ENCODE data around the gene GPR37L1.

The GPR37L1 gene

DNA sequence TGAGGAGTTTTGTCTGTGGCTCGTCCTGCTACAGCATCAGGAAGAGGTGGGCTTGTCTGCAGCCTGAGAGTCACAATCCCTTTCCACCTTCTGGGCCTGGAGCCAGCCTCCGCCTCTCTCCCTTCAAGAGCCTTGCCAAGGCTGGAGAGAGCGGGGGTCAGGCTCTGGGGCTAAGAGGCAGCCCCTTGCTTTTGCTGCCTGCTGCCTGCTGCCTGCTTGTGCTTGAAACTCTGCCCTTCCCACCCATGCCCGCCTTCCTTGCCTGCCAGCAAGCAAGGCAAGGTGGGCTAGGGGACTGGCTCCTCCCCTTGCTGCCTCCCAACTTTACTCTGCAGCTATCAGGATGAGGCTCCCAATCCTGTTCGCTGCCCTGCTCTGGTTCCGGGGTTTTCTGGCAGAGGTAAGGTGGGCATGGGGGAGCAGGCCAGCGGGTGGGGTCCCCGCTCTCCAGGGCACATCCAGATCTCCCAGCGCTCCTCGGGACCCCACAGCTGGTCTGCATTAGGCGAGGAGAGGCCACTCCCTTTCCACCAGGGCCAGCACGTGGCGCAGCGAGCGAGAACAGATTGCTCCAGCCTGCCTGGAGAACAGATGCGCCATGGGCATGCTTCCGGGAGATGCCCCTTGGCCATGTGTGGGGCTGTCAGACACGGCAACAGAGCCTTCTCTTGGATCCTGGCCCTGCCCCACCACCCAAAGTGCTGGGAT, 45.1 kb downstream of the GPR37L1 start:
- DNase-seq (ENCODE audit: low spot score), result no peak
- TF ChIP-seq, protein P1, sequence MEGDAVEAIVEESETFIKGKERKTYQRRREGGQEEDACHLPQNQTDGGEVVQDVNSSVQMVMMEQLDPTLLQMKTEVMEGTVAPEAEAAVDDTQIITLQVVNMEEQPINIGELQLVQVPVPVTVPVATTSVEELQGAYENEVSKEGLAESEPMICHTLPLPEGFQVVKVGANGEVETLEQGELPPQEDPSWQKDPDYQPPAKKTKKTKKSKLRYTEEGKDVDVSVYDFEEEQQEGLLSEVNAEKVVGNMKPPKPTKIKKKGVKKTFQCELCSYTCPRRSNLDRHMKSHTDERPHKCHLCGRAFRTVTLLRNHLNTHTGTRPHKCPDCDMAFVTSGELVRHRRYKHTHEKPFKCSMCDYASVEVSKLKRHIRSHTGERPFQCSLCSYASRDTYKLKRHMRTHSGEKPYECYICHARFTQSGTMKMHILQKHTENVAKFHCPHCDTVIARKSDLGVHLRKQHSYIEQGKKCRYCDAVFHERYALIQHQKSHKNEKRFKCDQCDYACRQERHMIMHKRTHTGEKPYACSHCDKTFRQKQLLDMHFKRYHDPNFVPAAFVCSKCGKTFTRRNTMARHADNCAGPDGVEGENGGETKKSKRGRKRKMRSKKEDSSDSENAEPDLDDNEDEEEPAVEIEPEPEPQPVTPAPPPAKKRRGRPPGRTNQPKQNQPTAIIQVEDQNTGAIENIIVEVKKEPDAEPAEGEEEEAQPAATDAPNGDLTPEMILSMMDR (IDR thresholded peaks at IDR 0.05; ENCODE audit: extremely low read depth, insufficient read depth, missing control alignments), result no peak
- in situ Hi-C loops (cut with MboI; ENCODE audit: low pct_unique_long_range_greater_than_20kb, low sequenced_read_pairs, unreplicated experiment), result no loop called here

DNA sequence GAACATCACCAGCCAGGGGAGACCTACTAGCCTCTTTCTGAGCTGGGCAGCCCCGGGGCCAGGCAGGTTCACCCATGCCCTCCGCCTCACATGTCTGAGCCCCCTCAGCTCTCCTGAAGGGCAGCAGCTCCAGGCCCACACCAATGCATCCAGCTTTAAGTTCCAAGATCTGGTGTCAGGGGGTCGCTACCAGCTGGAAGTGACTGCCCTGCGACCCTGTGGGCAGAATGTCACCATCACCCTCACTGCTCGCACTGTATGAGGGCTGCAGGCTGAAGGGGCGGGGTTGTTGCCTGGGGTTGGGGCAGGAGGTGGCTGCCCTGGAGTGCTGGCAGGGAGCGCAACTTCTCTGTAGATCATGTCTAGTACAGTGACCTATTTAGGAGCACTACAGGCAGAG, 46.1 kb downstream of the GPR37L1 start:
- in situ Hi-C loops (cut with MboI; ENCODE audit: low pct_unique_long_range_greater_than_20kb, low sequenced_read_pairs, unreplicated experiment), result no loop called here
- DNase-seq (ENCODE audit: low spot score), result no peak
- TF ChIP-seq, protein P1 (IDR thresholded peaks at IDR 0.05; ENCODE audit: extremely low read depth, insufficient read depth, missing control alignments), result no peak

DNA sequence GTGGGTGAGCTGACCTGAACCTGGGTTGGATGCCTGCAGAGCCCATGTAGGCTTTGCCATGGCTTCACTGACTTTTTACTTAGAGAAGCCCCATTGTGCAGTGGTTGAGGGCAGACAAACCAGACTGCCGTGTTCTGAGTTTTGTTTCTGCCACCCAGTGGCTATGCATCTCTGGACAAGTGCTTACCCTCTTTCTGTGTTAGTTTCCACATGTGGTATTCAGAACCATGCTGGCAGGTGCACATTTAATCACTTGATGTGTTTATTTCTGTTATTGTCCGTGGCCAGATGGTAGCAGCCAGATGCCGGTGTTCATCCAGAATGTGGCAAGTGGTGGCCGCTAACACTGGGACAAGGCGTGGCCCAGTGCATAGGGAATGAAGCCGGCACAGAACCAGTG, 48.0 kb downstream of the GPR37L1 start:
- TF ChIP-seq, protein P1 (IDR thresholded peaks at IDR 0.05; ENCODE audit: extremely low read depth, insufficient read depth, missing control alignments), result no peak
- in situ Hi-C loops (cut with MboI; ENCODE audit: low pct_unique_long_range_greater_than_20kb, low sequenced_read_pairs, unreplicated experiment), result no loop called here
- no peak for DNase-seq (ENCODE audit: low spot score)

GRCh38 chr1:202171292-202172014, 48.7 kb downstream of the GPR37L1 start:
- DNase-seq (ENCODE audit: low spot score), result no peak
- in situ Hi-C loops (cut with MboI; ENCODE audit: low pct_unique_long_range_greater_than_20kb, low sequenced_read_pairs, unreplicated experiment), result no loop called here
- TF ChIP-seq, protein P1 (IDR thresholded peaks at IDR 0.05; ENCODE audit: extremely low read depth, insufficient read depth, missing control alignments), result no peak

GRCh38 chr1:202172015-202172355, 49.3 kb downstream of the GPR37L1 start:
- TF ChIP-seq, protein P1 (IDR thresholded peaks at IDR 0.05; ENCODE audit: extremely low read depth, insufficient read depth, missing control alignments), result no peak
- no peak for DNase-seq (ENCODE audit: low spot score)
- in situ Hi-C loops (cut with MboI; ENCODE audit: low pct_unique_long_range_greater_than_20kb, low sequenced_read_pairs, unreplicated experiment), result no loop called here

GRCh38 chr1:202173993-202174392, 51.3 kb downstream of the GPR37L1 start:
- DNase-seq (ENCODE audit: low spot score), result no peak
- in situ Hi-C loops (cut with MboI; ENCODE audit: low pct_unique_long_range_greater_than_20kb, low sequenced_read_pairs, unreplicated experiment), result no loop called here

More at GRCh38 chr1:202173993-202174392, 51.3 kb downstream of the GPR37L1 start:
- TF ChIP-seq, protein P1 (IDR thresholded peaks at IDR 0.05; ENCODE audit: extremely low read depth, insufficient read depth, missing control alignments), result no peak
